Measurements from ENCODE around the gene CLASP2.
"Not testable (repeated sequence)": the region's sequence is repeated elsewhere in the genome, so short reads cannot be mapped to it uniquely, and the experiment has no call there.

Gene CLASP2

GRCh38 chr3:33541918-33542317, 176.1 kb downstream of the CLASP2 start:
- no peak for DNase-seq (ENCODE audit: low read depth)

GRCh38 chr3:33538678-33539339, 179.2 kb downstream of the CLASP2 start:
- DNase-seq (ENCODE audit: low read depth), result no peak

- DNase-seq (ENCODE audit: low read depth), result no peak
Measured at GRCh38 chr3:33537133-33537532, 180.9 kb downstream of the CLASP2 start.

GRCh38 chr3:33526787-33527186, 191.3 kb downstream of the CLASP2 start:
- no peak for DNase-seq (ENCODE audit: low read depth)

DNA sequence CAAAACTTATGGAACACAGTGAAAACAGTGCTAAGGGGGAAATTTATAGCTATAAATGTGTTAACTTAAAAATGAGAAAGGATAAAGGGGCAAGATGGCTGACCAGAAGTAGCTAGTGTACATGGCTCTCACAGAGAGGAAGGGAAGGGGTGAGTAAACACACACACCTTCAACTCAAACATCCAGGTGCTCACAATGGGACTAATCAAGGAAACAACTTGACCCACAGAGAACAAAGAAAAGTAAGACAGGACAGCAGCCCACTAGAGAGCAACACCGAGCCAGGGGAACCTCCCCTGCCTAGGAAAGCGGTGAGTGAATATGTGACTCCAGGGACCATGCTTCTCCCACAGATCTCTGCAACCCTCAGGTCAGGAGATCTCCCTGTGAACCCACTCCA, 192.8 kb downstream of the CLASP2 start:
- no peak for DNase-seq (ENCODE audit: low read depth)

DNA sequence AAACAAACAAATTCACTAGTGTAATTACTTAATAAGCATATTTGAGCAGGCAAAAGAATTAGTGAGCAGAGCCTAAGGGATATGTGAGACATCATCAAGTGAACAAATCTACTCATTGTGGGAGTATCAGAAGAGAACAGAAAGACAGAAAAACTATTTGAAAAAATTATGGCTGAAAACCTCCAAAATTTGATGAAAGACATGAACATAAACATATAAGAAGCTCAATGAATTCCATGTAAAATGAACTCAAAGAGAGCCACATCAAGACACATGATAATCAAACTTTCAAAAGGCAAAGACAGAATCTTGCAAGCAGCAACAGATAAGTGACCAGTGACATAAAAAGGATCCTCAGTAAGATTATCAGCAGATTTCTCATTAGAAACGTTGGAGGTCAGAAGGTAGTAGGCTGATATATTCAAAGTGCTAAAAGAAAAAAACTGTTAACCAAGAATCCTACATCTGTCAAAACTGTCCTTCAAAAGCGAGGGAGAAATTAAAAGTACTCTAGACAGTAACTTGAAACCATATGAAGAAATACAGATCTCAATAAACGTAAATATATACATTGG, 194.9 kb downstream of the CLASP2 start:
- no peak for DNase-seq (ENCODE audit: low read depth)

GRCh38 chr3:33521736-33522135, 196.3 kb downstream of the CLASP2 start:
- no peak for DNase-seq (ENCODE audit: low read depth)

DNA sequence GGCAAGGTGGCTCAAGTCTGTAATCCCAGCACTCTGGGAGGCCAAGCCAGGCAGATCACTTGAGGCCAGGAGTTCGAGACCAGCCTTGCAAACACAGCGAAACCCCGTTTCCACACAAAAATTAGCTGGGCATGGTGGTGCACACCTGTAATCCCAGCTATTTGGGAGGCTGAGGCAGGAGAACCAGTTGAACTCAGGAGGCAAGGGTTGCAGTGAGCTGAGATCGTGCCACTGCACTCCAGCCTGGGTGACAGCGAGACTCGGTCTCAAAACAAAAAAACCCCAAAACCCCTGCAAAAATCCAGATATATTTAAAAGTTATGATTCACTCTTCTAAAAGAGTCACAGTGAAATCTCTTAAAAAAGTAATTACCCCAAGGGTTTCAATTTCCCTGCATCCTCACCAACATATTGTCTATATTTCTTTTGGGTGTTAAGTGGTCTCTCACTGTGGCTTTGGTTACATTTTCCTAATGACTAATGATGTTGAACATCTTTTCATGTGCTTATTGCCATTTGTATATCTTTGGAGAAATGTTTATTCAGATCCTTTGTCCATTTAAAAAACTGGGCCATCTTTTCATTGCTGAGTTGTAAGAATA, 204.7 kb downstream of the CLASP2 start:
- no peak for DNase-seq (ENCODE audit: low read depth)

- DNase-seq (ENCODE audit: low read depth), result no peak
Measured at GRCh38 chr3:33505027-33505426, 213.0 kb downstream of the CLASP2 start.

DNA sequence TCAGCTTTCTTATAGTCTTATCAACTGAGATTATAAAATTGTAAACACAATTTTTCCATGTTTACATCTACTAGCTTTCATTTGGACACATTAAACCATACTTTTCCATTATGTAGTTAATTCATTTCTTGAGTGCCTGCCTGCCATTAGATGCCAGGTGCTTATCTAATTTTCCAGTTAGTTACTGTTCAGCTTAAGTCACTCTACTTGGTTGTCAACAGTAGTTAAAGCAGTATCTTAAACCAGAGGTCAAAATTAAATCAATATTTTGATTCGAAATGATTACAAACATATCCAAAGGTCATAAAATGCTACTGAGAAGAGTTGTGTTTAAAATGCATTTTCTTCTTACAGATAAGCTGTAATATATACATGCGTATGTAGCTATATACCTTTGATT, 221.6 kb downstream of the CLASP2 start:
- no peak for DNase-seq (ENCODE audit: low read depth)

DNA sequence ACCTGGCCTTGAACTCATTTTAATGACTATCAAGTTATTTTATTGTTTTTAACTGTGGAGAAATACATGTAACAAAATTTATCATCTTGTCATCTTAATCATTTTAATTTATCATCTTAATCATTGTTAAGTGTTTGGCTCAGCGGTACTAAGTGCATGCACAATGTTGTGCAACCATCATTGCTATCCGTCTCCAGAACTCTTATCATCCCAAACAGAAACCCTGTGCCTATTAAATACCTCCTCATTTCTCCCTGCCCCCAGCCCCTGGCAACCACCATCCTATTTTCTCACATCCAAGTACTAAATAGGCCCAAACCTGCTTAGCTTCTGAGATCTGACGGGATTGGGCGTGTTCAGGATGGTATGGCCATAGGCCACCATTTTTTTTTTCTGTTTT, 226.3 kb downstream of the CLASP2 start:
- DNase-seq (ENCODE audit: low read depth), result no peak

- no peak for DNase-seq (ENCODE audit: low read depth)
Measured at GRCh38 chr3:33490641-33491241, 227.3 kb downstream of the CLASP2 start.

DNA sequence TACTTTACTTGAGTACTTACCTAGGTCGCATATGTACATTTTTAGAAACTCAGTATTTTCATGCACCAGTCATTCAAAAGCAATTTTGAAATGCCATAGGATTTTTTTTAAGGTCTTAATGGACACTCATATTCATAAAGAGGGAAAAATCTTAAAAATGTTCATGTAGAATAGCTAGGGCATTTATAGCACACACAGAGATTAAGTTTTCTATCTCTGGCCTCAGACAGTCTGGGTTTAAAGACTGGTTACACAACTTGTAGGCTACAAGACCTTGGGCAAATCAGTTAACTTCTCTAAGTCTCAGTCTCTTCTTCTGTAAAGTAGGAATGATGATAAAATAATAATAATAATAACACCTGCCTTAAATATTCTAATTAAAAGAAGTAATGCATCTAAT, 229.4 kb downstream of the CLASP2 start:
- no peak for DNase-seq (ENCODE audit: low read depth)

DNA sequence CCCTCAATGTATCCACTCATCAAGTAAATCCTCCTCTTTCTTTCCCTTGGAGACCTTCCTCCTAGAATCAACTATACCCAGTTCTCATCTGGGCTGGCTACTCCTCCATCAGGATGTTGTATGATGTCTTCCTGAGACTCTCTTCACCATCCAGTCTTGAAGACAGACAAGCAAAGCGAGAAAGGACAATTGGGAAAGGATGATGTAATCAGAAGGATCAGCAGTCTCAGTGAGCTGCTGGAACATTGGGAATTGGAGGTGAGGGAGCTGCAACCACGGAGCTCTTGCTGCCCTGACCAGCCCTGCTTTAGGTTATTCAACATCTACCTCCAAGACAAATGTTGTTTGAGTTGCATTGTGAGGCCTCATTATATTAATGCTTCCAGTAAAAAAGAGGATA, 229.8 kb downstream of the CLASP2 start:
- DNase-seq (ENCODE audit: low read depth), result no peak

DNA sequence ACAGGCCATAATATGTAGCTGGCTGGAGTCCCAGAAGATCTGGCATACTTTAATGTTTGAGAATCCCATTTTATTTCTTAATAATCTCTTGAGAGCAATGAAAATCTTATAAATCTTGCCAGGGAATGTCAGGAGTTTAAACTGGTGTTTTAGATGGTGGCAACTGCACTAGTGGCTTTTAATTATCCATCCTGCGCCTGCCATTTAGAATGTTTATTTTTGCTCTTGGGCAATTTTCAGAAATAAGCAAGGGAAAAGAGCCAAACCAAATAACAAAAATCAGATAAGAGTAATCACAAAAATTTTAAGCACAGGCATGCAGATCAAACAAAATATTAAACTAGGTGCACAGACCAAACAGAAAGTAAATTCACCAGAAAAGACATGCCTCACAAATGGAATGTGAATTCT, 235.9 kb downstream of the CLASP2 start:
- DNase-seq (ENCODE audit: low read depth), result no peak

DNA sequence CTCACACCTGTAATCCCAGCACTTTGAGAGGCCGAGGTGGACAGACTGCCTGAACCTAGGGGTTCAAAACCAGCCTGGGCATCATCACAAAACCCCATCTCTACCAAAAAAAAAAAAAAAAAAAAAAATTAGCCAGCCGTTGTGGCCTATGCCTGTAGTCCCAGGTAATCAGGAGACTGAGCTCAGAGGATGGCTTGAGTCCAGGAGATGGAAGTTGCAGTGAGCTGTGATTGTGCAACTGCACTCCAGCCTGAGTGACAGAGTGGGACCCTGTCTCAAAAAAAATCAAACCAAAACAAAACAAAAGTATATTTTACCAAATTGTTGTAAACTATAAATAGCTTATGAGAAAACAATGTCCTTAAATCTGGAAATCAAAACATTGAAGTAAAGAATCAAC, 243.2 kb downstream of the CLASP2 start:
- no peak for DNase-seq (ENCODE audit: low read depth)

GRCh38 chr3:33473813-33474212, 244.2 kb downstream of the CLASP2 start:
- DNase-seq (ENCODE audit: low read depth), result no peak

DNA sequence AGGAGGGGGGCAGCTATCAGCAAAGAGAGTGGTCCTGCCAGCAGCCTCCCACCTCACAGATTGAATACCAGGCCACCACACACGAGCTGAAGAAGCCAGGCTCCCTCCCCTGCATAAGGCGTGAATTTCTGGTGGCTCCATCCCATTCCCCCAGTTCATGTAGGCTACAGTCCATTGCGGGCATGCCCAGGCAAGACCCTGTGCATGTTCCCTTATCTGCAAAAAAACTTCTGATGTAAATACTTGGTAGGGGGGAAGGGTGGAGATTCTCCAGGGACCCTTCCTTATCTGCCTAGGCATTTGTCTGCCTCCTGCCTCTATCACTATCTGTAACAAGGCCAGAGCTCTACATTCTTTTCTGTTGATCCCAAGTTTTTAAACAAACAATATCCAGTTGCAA, 250.3 kb downstream of the CLASP2 start:
- no peak for DNase-seq (ENCODE audit: low read depth)

GRCh38 chr3:33461097-33461496, 257.0 kb downstream of the CLASP2 start:
- DNase-seq (ENCODE audit: low read depth), result no peak

- not testable (repeated sequence) for DNase-seq (ENCODE audit: low read depth)
Measured at GRCh38 chr3:33459577-33459976, 258.5 kb downstream of the CLASP2 start.

DNA sequence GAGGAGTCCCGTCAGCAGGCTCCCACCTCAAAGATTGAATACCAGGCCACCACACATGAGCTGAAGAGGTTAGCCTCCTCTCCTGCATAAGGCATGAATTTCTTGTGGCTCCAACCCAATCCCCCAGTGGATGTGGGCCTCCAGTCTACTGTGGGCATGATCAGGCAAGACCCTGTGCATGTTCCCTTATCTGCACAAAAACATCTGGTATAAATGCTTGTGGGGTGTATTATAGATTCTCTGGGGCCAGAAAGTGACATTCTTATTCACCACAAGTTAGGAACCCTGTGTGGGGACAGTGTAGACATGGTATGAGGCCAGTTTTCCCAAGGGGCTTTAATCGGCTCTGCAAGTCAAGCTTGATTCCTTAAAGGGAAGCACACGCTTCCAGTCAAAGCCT, 259.6 kb downstream of the CLASP2 start:
- no peak for DNase-seq (ENCODE audit: low read depth)

DNA sequence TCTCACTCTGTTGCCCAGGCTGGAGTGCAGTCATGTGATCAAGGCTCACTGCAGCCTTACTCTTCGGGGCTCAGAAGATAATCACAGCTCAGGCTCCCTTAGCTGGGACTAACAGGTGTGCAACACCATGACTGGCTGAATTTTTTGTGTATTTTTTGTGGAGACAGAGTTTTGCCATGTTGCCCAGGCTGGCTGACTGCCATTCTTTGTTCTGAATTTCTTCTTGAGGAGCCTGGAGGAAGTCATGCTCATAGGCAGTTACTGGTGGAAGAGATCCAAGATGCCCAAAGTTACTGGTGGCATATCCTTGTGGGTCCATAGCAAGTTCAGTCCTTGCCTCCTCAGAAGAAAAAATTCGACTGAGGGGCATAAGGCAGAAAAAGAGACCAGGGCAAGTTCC, 261.3 kb downstream of the CLASP2 start:
- no peak for DNase-seq (ENCODE audit: low read depth)

- DNase-seq (ENCODE audit: low read depth), result no peak
Measured at GRCh38 chr3:33453331-33453761, 264.7 kb downstream of the CLASP2 start.

Data from stimulated activated CD8-positive, alpha-beta memory T cell treated with anti-CD3 and anti-CD28 coated beads, Interleukin-12 subunit alpha, Interleukin-12 subunit beta, amount 100 ng/mL, for 4 hours (primary cell).